Mesangial cell (primary cell): ENCODE data around the gene IGDCC3. TPM values are rescaled to one million over a fixed set of nuclear protein-coding genes. Genes with fewer than 3 reads are reported as not detected.

Experiments used
- total RNA-seq: library from RNA; depleted of rRNA; stranded (reverse); fragments of >200 nt; gene quantifications from 2 replicates; pipeline ENCODE4 v1.2.3, GENCODE V29; 2015

Gene IGDCC3
- total RNA-seq = 0.25 TPM in 1 of 2 replicates, not detected in the other

DNA sequence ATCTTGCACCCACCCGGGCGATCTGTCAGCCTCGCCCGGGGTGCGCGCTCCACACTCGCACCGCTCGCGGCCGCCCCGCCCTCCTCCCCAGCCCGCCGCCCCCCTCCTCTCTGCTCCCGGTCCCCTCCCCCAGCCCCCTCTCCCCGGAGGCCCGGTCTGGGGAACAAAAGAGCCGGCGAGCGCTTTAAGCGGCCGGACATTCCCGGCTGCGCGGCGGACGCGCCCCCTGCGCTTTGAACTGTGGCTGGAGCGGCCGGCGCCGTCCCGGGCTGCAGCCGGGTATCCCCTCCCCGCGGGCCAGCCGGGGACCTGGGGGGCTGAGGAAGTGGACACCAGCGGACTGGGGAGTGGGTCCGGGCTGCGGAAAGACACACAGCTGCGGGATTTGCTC is at the start of gene IGDCC3:
Gene IGDCC3 (minus strand): TSS at position 27 of the 391 bp plus-strand sequence. CDS start 214 bp downstream, outside the sequence.

DNA sequence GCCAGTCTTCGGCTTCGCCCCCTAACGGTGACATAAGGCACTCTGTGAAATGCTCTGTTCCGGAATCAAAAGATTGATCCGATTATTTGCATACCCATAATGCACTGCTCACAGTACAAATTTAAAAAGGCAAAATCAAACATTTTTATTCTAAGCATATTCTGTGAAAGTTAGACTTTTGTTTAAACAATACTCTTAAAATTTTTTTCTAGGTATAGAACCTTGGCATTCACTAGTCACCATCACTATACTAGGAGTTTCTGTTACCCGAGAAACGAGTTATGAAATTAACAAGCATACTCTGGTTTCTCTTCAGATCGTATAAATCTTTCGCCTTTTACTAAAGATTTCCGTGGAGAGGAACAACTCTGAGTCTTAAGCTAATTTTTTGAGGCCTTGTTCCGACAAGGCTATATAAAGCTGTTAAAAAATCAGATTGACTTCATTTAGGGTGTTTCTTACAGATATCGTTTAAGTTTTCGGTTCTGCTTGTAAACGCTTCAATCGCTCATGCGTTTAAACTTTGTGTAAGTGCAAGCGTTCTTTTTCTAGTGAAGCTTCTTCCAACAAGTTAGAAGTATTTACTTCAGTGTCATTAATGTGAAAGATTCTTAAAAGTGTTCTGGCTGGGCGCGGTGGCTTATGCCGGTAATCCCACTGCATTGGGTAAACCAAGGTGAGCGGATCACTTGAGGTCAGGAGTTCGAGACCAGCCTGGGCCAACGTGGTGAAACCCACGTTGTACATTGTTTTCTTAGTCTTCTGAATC is 73.2 kb downstream of the IGDCC3 start, which contains the start of gene RNU5B-1:
Gene RNU5B-1 (plus strand): TSS at position 297 of the 769 bp plus-strand sequence.

GRCh38 chr15:65286704-65287519 is 90.9 kb downstream of the IGDCC3 start, which contains the start of gene PARP16:
Gene PARP16 (minus strand): TSS chr15:65286883. CDS start chr15:65286426, 457 bp downstream.

Other genes starting within 250 kb of the IGDCC3 start
- 9.9 TPM in 2 replicates for gene PDCD7, start 244.2 kb downstream of the IGDCC3 start, total RNA-seq
- 15.3 and 15.8 TPM in 2 replicates for gene CLPX, start 192.7 kb downstream of the IGDCC3 start, total RNA-seq
- gene CILP, start 166.5 kb downstream of the IGDCC3 start, total RNA-seq = 0.13 TPM in 1 of 2 replicates, not detected in the other
- gene PARP16, start 91.1 kb downstream of the IGDCC3 start, total RNA-seq = 6.2 and 11.9 TPM in 2 replicates
- gene RNU5A-1, start 82.0 kb downstream of the IGDCC3 start, total RNA-seq = not detected in 2 replicates
- not detected in 2 replicates for gene RNU5B-1, start 73.3 kb downstream of the IGDCC3 start, total RNA-seq
- gene IGDCC4, start 44.9 kb upstream of the IGDCC3 start, total RNA-seq = 2.3 and 7.9 TPM in 2 replicates
- 19.6 and 20.0 TPM in 2 replicates for gene DPP8, start 139.7 kb upstream of the IGDCC3 start, total RNA-seq
- 69.3 and 87.8 TPM in 2 replicates for gene HACD3, start 152.5 kb upstream of the IGDCC3 start, total RNA-seq
- 26.7 and 37.2 TPM in 2 replicates for gene INTS14, start 233.1 kb upstream of the IGDCC3 start, total RNA-seq
- gene SLC24A1, start 243.9 kb upstream of the IGDCC3 start, total RNA-seq = 4.2 and 11.3 TPM in 2 replicates